B cell (primary cell): Measurements from ENCODE around the gene ABCA7.

Experiments
- EZH2 ChIP-seq: IDR thresholded peaks from 2 replicates; pipeline ENCODE4 v1.6.1; 2012; ENCODE audit warnings: borderline replicate concordance, low read depth, mild to moderate bottlenecking, moderate library complexity, low read length; ENCODE audit not compliant: insufficient read depth, poor library complexity, severe bottlenecking
- TF ChIP-seq, protein P1 (sequence below): fragments of 200-600 bp; IDR thresholded peaks from one replicate; pipeline ENCODE4 v1.8.0; 2022; ENCODE audit warnings: antibody characterized with exemption, mild to moderate bottlenecking

DNA sequence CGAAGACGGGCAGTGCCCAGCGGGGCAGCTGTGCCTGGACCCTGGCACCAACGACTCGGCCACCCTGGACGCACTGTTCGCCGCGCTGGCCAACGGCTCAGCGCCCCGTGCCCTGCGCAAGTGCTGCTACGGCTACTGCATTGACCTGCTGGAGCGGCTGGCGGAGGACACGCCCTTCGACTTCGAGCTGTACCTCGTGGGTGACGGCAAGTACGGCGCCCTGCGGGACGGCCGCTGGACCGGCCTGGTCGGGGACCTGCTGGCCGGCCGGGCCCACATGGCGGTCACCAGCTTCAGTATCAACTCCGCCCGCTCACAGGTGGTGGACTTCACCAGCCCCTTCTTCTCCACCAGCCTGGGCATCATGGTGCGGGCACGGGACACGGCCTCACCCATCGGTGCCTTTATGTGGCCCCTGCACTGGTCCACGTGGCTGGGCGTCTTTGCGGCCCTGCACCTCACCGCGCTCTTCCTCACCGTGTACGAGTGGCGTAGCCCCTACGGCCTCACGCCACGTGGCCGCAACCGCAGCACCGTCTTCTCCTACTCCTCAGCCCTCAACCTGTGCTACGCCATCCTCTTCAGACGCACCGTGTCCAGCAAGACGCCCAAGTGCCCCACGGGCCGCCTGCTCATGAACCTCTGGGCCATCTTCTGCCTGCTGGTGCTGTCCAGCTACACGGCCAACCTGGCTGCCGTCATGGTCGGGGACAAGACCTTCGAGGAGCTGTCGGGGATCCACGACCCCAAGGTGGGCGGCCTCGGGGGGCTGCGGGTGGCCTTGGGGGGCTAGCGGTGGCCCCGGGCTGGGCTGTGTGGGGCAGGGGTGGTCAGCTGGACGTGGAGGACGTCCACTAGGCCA lies 34.9 kb upstream of the ABCA7 start:
- TF ChIP-seq, protein P1, sequence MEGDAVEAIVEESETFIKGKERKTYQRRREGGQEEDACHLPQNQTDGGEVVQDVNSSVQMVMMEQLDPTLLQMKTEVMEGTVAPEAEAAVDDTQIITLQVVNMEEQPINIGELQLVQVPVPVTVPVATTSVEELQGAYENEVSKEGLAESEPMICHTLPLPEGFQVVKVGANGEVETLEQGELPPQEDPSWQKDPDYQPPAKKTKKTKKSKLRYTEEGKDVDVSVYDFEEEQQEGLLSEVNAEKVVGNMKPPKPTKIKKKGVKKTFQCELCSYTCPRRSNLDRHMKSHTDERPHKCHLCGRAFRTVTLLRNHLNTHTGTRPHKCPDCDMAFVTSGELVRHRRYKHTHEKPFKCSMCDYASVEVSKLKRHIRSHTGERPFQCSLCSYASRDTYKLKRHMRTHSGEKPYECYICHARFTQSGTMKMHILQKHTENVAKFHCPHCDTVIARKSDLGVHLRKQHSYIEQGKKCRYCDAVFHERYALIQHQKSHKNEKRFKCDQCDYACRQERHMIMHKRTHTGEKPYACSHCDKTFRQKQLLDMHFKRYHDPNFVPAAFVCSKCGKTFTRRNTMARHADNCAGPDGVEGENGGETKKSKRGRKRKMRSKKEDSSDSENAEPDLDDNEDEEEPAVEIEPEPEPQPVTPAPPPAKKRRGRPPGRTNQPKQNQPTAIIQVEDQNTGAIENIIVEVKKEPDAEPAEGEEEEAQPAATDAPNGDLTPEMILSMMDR = no peak
- TF ChIP-seq EZH2 = no peak
